ENCODE results near the gene DPH7.

GRCh38 chr9:137519553-137519952 lies 59.2 kb downstream of the DPH7 start:
- TF ChIP-seq CTCF (IDR thresholded peaks at IDR 0.05; ENCODE audit: poor library complexity, severe bottlenecking): no peak
- no peak for TF ChIP-seq EZH2 (IDR thresholded peaks at IDR 0.05; ENCODE audit: borderline replicate concordance, insufficient read depth, low read length, poor library complexity, severe bottlenecking)
- no peak for TF ChIP-seq POLR2AphosphoS5 (IDR thresholded peaks at IDR 0.05)

Measured in neural cell (in vitro differentiated cells).